NB4 (cell line): ENCODE data around the gene DHX16.

ENCODE experiments used
- DNase-seq: peaks from one replicate; pipeline ENCODE4 v3.0.0; 2010; ENCODE audit warnings: low read depth
- H3K4me3 ChIP-seq: one replicate; pipeline ENCODE4 v1.5.1; 2011; ENCODE audit warnings: mild to moderate bottlenecking, low read depth, low read length, moderate library complexity
- CTCF ChIP-seq: IDR thresholded peaks from one replicate; pipeline ENCODE4 v1.5.1; 2012; ENCODE audit warnings: low read depth, low read length
- MAX ChIP-seq: IDR thresholded peaks from 2 replicates; pipeline ENCODE4 v1.6.1; 2011; ENCODE audit warnings: low read depth, low read length
- MYC ChIP-seq: IDR thresholded peaks from 2 replicates; pipeline ENCODE4 v1.6.1; 2011; ENCODE audit warnings: low read depth, low read length
- POLR2A ChIP-seq: IDR thresholded peaks from 2 replicates; pipeline ENCODE4 v1.6.1; 2011; ENCODE audit warnings: mild to moderate bottlenecking; ENCODE audit not compliant: insufficient read length; ENCODE audit errors: extremely low read depth

DHX16 gene

GRCh38 chr6:30612213-30612612 is 60.6 kb downstream of the DHX16 start:
- no peak for TF ChIP-seq POLR2A
- TF ChIP-seq CTCF, result peak; percentile 32
- peak; percentile 41 for DNase-seq
- no peak overlapping the region for H3K4me3 ChIP-seq

GRCh38 chr6:30611856-30612194 is 61.0 kb downstream of the DHX16 start:
- TF ChIP-seq MAX (no peak), MYC (no peak), POLR2A (peak; percentile 14)

GRCh38 chr6:30611150-30611855 is 61.5 kb downstream of the DHX16 start:
- DNase-seq, result no peak
- H3K4me3 ChIP-seq, result no peak overlapping the region
- no peak for TF ChIP-seq MAX
- no peak for TF ChIP-seq MYC

More at GRCh38 chr6:30611856-30612194, 61.0 kb downstream of the DHX16 start:
- DNase-seq, result no peak
- H3K4me3 ChIP-seq, result no peak overlapping the region

GRCh38 chr6:30610065-30610464 is 62.7 kb downstream of the DHX16 start:
- no peak for TF ChIP-seq CTCF
- no peak for TF ChIP-seq MAX
- TF ChIP-seq POLR2A, result no peak
- no peak for TF ChIP-seq MYC
- H3K4me3 ChIP-seq, result no peak overlapping the region

GRCh38 chr6:30603961-30604360 is 68.8 kb downstream of the DHX16 start:
- DNase-seq, result no peak
- H3K4me3 ChIP-seq, result no peak overlapping the region
- TF ChIP-seq POLR2A, result no peak
- TF ChIP-seq CTCF, result no peak
- no peak for TF ChIP-seq MAX
- no peak for TF ChIP-seq MYC

More at GRCh38 chr6:30610065-30610464, 62.7 kb downstream of the DHX16 start:
- DNase-seq, result no peak
